ENCODE data around the gene CD38. TPM values are rescaled to one million over a fixed set of nuclear protein-coding genes. Genes with fewer than 3 reads are reported as not detected.

The CD38 gene
- total RNA-seq, 1 experiment from 2014 or later = not detected

DNA sequence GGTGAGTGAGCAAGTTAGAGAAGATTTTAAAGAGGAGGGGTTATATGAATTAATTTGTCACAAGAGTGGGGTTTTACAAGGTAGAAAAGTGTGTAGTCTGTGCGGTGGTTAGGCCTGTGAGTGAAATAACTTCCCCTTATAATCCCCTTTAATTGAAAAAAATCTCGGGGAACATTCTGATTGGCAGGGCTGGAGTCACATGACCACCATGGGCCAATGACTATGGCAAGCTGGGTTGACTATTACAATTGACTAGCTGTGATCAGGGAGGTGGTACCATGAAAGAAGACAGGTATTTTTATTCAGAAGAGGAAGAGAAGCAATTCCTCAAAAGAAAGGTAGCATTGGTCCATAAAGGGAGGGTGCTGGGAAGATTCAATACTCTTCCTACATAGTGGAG, 27.0 kb upstream of the CD38 start:
- RAD21 ChIA-PET (ENCODE audit: low non-redundant PET in 1 of 2, low total read pairs in 2 of 2, uncharacterized antibody in 2 of 2, unreplicated experiment in 2 of 2) = no interaction called here
- TF ChIP-seq ELF1 (IDR thresholded peaks at IDR 0.05; ENCODE audit: borderline replicate concordance, low read depth) (no peak), POLR2AphosphoS5 (IDR thresholded peaks at IDR 0.05; ENCODE audit: low read depth, low read length) (no peak), ZNF274 (IDR thresholded peaks at IDR 0.05; ENCODE audit: low read depth, low read length) (no peak), SIN3A (IDR thresholded peaks at IDR 0.05; ENCODE audit: low read depth) (no peak), EGR1 (IDR thresholded peaks at IDR 0.05; ENCODE audit: low read depth) (no peak), SRF (IDR thresholded peaks at IDR 0.05; ENCODE audit: low read depth) (no peak), EZH2 (IDR thresholded peaks at IDR 0.05) (no peak), JUND (IDR thresholded peaks at IDR 0.05) (no peak), EZH2phosphoT487 (IDR thresholded peaks at IDR 0.05; ENCODE audit: borderline replicate concordance) (no peak), POLR2A (IDR thresholded peaks at IDR 0.05; ENCODE audit: borderline replicate concordance, extremely low read depth, insufficient read depth, insufficient read length) (no peak), RAD21 (IDR thresholded peaks at IDR 0.05; ENCODE audit: low read depth) (no peak)
- TF ChIP-seq, protein P1, sequence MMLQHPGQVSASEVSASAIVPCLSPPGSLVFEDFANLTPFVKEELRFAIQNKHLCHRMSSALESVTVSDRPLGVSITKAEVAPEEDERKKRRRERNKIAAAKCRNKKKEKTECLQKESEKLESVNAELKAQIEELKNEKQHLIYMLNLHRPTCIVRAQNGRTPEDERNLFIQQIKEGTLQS (IDR thresholded peaks at IDR 0.05) = no peak
- TF ChIP-seq, protein P2, sequence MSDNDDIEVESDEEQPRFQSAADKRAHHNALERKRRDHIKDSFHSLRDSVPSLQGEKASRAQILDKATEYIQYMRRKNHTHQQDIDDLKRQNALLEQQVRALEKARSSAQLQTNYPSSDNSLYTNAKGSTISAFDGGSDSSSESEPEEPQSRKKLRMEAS (IDR thresholded peaks at IDR 0.05) = no peak
- no peaks in the 10 kb centered on the region for H3K9me2 ChIP-seq (ENCODE audit: insufficient read depth)
- no peaks in the 10 kb centered on the region for H3K27me3 ChIP-seq (ENCODE audit: insufficient read depth, low read length)
- peaks cover 3 to 10% of the 10 kb centered on the region in 2 experiments; a peak in 3 of 4 replicates for H3K4me1 ChIP-seq (ENCODE audit: control insufficient read depth in 1 of 2, insufficient read depth in 2 of 2, low read length in 2 of 2)
- no peaks in the 10 kb centered on the region for H3K79me2 ChIP-seq (ENCODE audit: insufficient read depth, low read length)
- no peak overlapping the region for H3K4me2 ChIP-seq (ENCODE audit: low read length)
- no peak for ATAC-seq
- no peak overlapping the region for H3K27ac ChIP-seq (ENCODE audit: low read depth, low read length)
- CTCF ChIA-PET = no interaction called here
- intact Hi-C loops (cut with micrococcal nuclease) = no loop called here
- H3K9ac ChIP-seq (ENCODE audit: low read length) = no peak overlapping the region
- H2AFZ ChIP-seq (ENCODE audit: low read depth, low read length, poor library complexity, severe bottlenecking) = no peak overlapping the region
- POLR2A ChIA-PET = no interaction called here
- H4K20me1 ChIP-seq (ENCODE audit: insufficient read depth) = no peaks in the 10 kb centered on the region
- no TSS peak for BruUV-seq (replicated peaks)
- no peak overlapping the region for H3K4me3 ChIP-seq (replicated peaks in 1 of 2; ENCODE audit: low read depth in 1 of 2, low read length in 2 of 2)
- no peaks in the 10 kb centered on the region for H3K36me3 ChIP-seq (ENCODE audit: control insufficient read depth in 1 of 2, insufficient read depth in 2 of 2, low read length in 2 of 2)
- H3K9me3 ChIP-seq (ENCODE audit: control insufficient read depth in 1 of 2, insufficient read depth in 1 of 2, low read depth in 1 of 2, low read length in 2 of 2) = no peaks in the 10 kb centered on the region
- DNase-seq (ENCODE audit: low read depth, low spot score) = no peak

DNA sequence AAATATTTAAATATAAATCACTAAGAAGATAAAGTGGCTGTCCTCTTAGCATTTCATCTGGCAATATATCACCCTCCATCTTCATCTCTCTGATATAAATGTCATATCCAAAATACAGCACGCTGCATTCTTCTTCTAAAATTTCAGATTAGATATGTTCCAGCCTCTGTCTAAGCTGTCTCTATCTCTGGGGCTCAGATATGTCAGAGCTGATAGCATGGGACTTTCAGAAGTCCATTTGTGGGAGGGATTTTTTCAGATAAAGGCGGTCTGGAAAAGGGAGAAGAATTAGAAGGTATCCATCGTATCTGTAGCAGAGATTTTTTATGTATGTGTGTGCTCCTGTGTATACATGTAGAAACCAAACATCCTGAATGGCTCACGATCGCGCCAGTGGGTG, 25.0 kb upstream of the CD38 start:
- Histone ChIP-seq H3K4me2 (ENCODE audit: low read length) (no peak overlapping the region), H3K27me3 (ENCODE audit: insufficient read depth, low read length) (no peaks in the 10 kb centered on the region), H3K9me3 (ENCODE audit: control insufficient read depth in 1 of 2, insufficient read depth in 1 of 2, low read depth in 1 of 2, low read length in 2 of 2) (no peaks in the 10 kb centered on the region), H3K4me3 (replicated peaks in 1 of 2; ENCODE audit: low read depth in 1 of 2, low read length in 2 of 2) (no peak overlapping the region), H3K9me2 (ENCODE audit: insufficient read depth) (no peaks in the 10 kb centered on the region), H2AFZ (ENCODE audit: low read depth, low read length, poor library complexity, severe bottlenecking) (no peak overlapping the region), H3K27ac (ENCODE audit: low read depth, low read length) (no peak overlapping the region), H3K79me2 (ENCODE audit: insufficient read depth, low read length) (no peaks in the 10 kb centered on the region), H3K36me3 (ENCODE audit: control insufficient read depth in 1 of 2, insufficient read depth in 2 of 2, low read length in 2 of 2) (no peaks in the 10 kb centered on the region), H3K9ac (ENCODE audit: low read length) (no peak overlapping the region), H4K20me1 (ENCODE audit: insufficient read depth) (no peaks in the 10 kb centered on the region), H3K4me1 (ENCODE audit: control insufficient read depth in 1 of 2, insufficient read depth in 2 of 2, low read length in 2 of 2) (peaks cover 3 to 17% of the 10 kb centered on the region in 2 experiments; a peak in 3 of 4 replicates)
- no TSS peak for BruUV-seq (replicated peaks)
- ChIA-PET POLR2A (no interaction called here), CTCF (no interaction called here), RAD21 (ENCODE audit: low non-redundant PET in 1 of 2, low total read pairs in 2 of 2, uncharacterized antibody in 2 of 2, unreplicated experiment in 2 of 2) (no interaction called here)
- intact Hi-C loops (cut with micrococcal nuclease) = no loop called here
- ATAC-seq = no peak
- DNase-seq (ENCODE audit: low read depth, low spot score) = no peak
- TF ChIP-seq, protein P3, sequence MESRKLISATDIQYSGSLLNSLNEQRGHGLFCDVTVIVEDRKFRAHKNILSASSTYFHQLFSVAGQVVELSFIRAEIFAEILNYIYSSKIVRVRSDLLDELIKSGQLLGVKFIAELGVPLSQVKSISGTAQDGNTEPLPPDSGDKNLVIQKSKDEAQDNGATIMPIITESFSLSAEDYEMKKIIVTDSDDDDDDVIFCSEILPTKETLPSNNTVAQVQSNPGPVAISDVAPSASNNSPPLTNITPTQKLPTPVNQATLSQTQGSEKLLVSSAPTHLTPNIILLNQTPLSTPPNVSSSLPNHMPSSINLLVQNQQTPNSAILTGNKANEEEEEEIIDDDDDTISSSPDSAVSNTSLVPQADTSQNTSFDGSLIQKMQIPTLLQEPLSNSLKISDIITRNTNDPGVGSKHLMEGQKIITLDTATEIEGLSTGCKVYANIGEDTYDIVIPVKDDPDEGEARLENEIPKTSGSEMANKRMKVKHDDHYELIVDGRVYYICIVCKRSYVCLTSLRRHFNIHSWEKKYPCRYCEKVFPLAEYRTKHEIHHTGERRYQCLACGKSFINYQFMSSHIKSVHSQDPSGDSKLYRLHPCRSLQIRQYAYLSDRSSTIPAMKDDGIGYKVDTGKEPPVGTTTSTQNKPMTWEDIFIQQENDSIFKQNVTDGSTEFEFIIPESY (IDR thresholded peaks at IDR 0.05; ENCODE audit: extremely low read depth, insufficient replicate concordance, low read length) = no peak
- TF ChIP-seq FOSL1 (IDR thresholded peaks at IDR 0.05; ENCODE audit: low read depth) = no peak
- no peak for TF ChIP-seq TCF7L2 (IDR thresholded peaks at IDR 0.05; ENCODE audit: borderline replicate concordance, extremely low read depth, insufficient read depth, insufficient read length)
- TF ChIP-seq EZH2phosphoT487 (IDR thresholded peaks at IDR 0.05; ENCODE audit: borderline replicate concordance) = no peak
- TF ChIP-seq YY1 (IDR thresholded peaks at IDR 0.05; ENCODE audit: extremely low read depth, insufficient replicate concordance, low read depth, low read length) = no peak
- no peak for TF ChIP-seq CBX3 (IDR thresholded peaks at IDR 0.05; ENCODE audit: low read depth)
- TF ChIP-seq ELF1 (IDR thresholded peaks at IDR 0.05; ENCODE audit: borderline replicate concordance, low read depth) = no peak
- TF ChIP-seq POLR2AphosphoS5 (IDR thresholded peaks at IDR 0.05; ENCODE audit: low read depth, low read length) = no peak
- no peak for TF ChIP-seq SIN3A (IDR thresholded peaks at IDR 0.05; ENCODE audit: low read depth)
- no peak for TF ChIP-seq EZH2 (IDR thresholded peaks at IDR 0.05)
- no peak for TF ChIP-seq RAD21 (IDR thresholded peaks at IDR 0.05; ENCODE audit: low read depth)
- TF ChIP-seq, protein P1 (IDR thresholded peaks at IDR 0.05) = no peak

Measured in HCT116 (cell line).